ENCODE data around the gene KRT83.

GRCh38 chr12:52300796-52301691, 20.2 kb downstream of the KRT83 start:
- TF ChIP-seq POLR2A (IDR thresholded peaks at IDR 0.05; ENCODE audit: low read depth, low read length) (no peak), TAF1 (IDR thresholded peaks at IDR 0.05; ENCODE audit: borderline replicate concordance, low read depth, low read length) (no peak), POLR2AphosphoS5 (IDR thresholded peaks at IDR 0.05; ENCODE audit: low read depth, low read length) (no peak)
